ACC112 (cell line): ENCODE data around the gene RAB3B.
"Not testable (repeated sequence)": the region's sequence is repeated elsewhere in the genome, so short reads cannot be mapped to it uniquely, and the experiment has no call there.

ENCODE experiments used
- H2AFZ ChIP-seq: fragments of 200-600 bp; sonication (generic); one replicate; pipeline ENCODE4 v1.6.0; 2017; ENCODE audit warnings: antibody characterized with exemption, low read length; ENCODE audit not compliant: unreplicated experiment
- H3K27ac ChIP-seq: fragments of 200-600 bp; sonication (generic); 2 replicates; pipeline ENCODE4 v1.5.1; 2014; ENCODE audit warnings: low read depth, mild to moderate bottlenecking, antibody characterized with exemption, low read length, moderate library complexity
- H3K27me3 ChIP-seq: fragments of 200-600 bp; sonication (generic); 2 replicates; pipeline ENCODE4 v1.6.1; 2014; ENCODE audit warnings: mild to moderate bottlenecking, antibody characterized with exemption, low read length, moderate library complexity, mixed read lengths; ENCODE audit not compliant: insufficient read depth
- H3K36me3 ChIP-seq: fragments of 200-600 bp; sonication (generic); 2 replicates; pipeline ENCODE4 v1.6.1; 2016; ENCODE audit warnings: mild to moderate bottlenecking, antibody characterized with exemption, low read length, moderate library complexity, mixed read lengths; ENCODE audit not compliant: insufficient read depth
- H3K4me1 ChIP-seq: fragments of 200-600 bp; sonication (generic); one replicate; pipeline ENCODE4 v1.6.1; 2016; ENCODE audit warnings: low read length, mixed read lengths; ENCODE audit not compliant: insufficient read depth, unreplicated experiment, control insufficient read depth
- H3K4me3 ChIP-seq: fragments of 200-600 bp; sonication (generic); 2 replicates; pipeline ENCODE4 v1.5.1; 2014; ENCODE audit warnings: mild to moderate bottlenecking, low read depth, low read length
- H3K79me2 ChIP-seq: fragments of 200-600 bp; sonication (generic); one replicate; pipeline ENCODE4 v1.6.0; 2016; ENCODE audit warnings: low read length; ENCODE audit not compliant: control insufficient read depth, unreplicated experiment, insufficient read depth

RAB3B gene

DNA sequence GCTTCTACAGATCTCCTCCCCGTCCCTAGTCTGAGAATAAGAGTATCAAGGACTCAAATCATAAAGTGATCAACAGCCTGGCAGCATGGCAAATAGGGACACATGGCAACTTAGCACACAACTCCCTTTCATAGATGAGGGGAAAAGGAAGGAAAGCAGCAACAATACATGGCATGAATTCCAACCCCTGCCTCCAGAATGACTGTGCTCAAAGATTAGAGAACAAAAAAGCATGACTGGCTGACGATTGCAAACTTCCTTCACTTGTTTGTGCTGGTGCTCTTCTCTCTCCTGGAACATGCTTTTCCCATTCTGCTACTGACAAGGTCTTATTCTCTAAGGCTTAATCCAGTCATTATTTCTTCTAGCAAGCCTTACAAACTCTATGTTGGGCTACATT, 31.6 kb upstream of the RAB3B start:
- no peak overlapping the region for H2AFZ ChIP-seq
- no peaks in the 10 kb centered on the region for H3K4me1 ChIP-seq
- no peak overlapping the region for H3K27ac ChIP-seq
- H3K36me3 ChIP-seq, result peaks cover 9% of the 10 kb centered on the region
- no peak overlapping the region for H3K4me3 ChIP-seq
- no peaks in the 10 kb centered on the region for H3K27me3 ChIP-seq
- H3K79me2 ChIP-seq, result no peaks in the 10 kb centered on the region

DNA sequence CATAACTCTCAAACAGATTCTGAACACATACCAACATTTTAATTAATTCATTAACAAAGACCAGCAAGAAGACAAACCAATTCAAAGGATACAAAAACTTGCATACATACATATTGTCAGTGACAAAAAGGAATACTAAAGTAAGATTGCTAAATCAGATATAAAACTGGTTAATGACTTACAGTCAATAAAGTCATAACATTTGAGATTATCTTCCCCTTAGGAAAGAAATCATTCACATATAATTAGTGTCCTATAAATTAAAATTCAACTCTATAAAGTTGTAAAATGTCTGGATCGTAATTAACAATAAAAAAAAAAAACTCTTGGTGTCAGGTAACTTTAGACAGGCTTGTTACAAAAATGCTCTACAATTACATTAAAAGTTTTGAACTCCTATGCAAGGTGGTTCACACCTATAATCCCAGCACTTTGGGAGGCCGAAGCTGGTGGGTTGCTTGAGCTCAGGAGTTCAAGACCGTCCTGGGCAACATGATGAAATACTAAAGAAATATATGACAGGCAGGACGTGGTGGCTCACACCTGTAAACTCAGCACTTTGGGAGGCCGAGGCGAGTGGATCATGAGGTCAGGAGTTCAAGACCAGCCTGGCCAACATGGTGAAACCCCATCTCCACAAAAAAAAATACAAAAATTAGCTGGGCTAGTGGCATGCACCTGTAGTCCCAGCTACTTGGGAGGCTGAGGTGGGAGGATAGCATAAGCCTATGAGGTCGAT, 17.7 kb upstream of the RAB3B start:
- no peak overlapping the region for H3K4me3 ChIP-seq
- no peaks in the 10 kb centered on the region for H3K79me2 ChIP-seq
- peaks cover 15% of the 10 kb centered on the region for H3K4me1 ChIP-seq
- H2AFZ ChIP-seq, result peak overlapping the region; percentile 6
- no peaks in the 10 kb centered on the region for H3K27me3 ChIP-seq
- no peak overlapping the region for H3K27ac ChIP-seq
- H3K36me3 ChIP-seq, result no peaks in the 10 kb centered on the region

DNA sequence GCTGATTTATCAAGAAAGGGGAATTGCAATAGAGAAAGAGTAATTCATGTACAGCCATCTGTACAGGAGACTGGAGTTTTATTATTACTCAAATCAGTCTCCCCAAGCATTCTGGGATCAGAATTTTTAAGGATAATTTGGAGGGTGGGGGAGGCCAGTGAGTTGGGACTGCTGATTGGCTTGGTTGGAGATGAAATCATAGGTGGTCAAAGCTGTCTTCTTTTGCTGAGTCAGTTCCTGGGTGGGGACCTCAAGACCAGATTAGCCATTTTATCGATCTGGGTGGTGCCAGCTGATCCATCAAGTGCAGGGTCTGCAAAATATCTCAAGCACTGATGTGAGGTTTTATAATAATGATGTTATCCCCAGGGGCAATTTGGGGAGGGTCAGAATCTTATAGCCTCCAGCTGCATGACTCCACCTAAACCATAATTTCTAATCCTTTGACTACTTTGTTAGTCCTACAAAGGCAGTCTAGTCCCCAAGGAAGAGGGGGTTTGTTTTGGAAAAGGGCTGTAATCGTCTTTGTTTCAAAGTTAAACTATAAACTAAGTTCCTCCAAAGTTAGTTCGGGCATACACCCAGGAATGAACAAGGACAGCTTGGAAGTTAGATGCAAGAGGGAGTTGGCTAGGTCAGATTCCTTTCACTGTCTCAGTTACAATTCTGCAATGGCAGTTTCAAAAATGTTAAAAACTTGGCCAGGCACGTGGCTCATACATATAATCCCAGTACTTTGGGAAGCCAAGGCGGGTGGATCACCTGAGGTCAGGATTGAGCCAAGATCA, 16.9 kb upstream of the RAB3B start:
- Histone ChIP-seq H3K27me3 (no peaks in the 10 kb centered on the region), H2AFZ (peak overlapping the region; percentile 6), H3K27ac (no peak overlapping the region)

DNA sequence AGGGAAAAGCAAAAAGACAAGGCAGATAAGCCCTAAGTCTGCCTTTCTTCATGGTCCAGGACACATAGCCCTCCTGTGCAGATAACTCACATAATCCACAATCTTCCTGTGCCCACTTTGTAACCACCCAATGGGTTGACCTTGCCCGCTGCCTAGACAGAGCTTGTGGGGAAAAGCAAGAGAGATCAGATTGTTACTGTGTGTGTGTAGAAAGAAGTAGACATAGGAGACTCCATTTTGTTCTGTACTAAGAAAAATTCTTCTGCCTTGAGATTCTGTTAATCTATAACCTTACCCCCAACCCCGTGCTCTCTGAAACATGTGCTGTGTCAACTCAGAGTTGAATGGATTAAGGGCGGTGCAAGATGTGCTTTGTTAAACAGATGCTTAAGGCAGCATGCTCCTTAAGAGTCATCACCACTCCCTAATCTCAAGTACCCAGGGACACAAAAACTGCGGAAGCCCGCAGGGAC, 15.6 kb upstream of the RAB3B start:
- H3K36me3 ChIP-seq, H3K79me2 ChIP-seq, H3K4me3 ChIP-seq, H3K27me3 ChIP-seq: not testable (repeated sequence)
- H3K27ac ChIP-seq, result peak overlapping the region; percentile 45; the same call in 1 of the 2 replicates
- peaks cover 15% of the 10 kb centered on the region for H3K4me1 ChIP-seq
- peak overlapping the region; percentile 73 for H2AFZ ChIP-seq

More for the DNA sequence above, 16.9 kb upstream of the RAB3B start:
- Histone ChIP-seq H3K36me3 (no peaks in the 10 kb centered on the region), H3K79me2 (no peaks in the 10 kb centered on the region), H3K4me1 (peaks cover 15% of the 10 kb centered on the region), H3K4me3 (no peak overlapping the region)

DNA sequence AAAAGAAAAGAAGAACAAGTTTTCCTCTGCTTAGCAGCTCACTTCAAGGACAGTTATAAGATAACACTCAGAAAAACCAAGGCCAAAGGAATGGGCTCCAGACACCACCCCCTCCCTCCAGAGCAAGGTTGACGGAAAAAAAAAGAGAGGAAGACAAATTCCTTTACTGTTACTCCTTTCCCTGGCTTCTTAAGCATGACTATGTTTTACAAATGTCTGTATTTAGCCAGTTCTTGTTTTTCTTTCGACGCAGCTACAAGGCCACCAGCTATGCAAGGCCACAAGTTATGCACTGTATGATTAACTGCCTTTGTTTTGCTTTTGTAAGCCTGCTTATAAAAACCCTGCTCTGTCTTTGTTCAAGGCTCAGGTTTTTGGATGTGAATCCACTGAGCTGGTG, 15.0 kb upstream of the RAB3B start:
- H3K4me1 ChIP-seq, result peaks cover 15% of the 10 kb centered on the region
- H3K27ac ChIP-seq, result peak overlapping the region; percentile 45
- H2AFZ ChIP-seq, result peak overlapping the region; percentile 73
- not testable (repeated sequence) for H3K4me3 ChIP-seq, H3K36me3 ChIP-seq, H3K27me3 ChIP-seq, H3K79me2 ChIP-seq

GRCh38 chr1:52003877-52004276, 13.4 kb upstream of the RAB3B start:
- no peaks in the 10 kb centered on the region for H3K27me3 ChIP-seq
- H3K36me3 ChIP-seq, result no peaks in the 10 kb centered on the region
- H3K4me3 ChIP-seq, result no peak overlapping the region
- H3K79me2 ChIP-seq, result no peaks in the 10 kb centered on the region
- no peak overlapping the region for H3K27ac ChIP-seq
- H3K4me1 ChIP-seq, result peaks cover 15% of the 10 kb centered on the region
- H2AFZ ChIP-seq, result no peak overlapping the region

DNA sequence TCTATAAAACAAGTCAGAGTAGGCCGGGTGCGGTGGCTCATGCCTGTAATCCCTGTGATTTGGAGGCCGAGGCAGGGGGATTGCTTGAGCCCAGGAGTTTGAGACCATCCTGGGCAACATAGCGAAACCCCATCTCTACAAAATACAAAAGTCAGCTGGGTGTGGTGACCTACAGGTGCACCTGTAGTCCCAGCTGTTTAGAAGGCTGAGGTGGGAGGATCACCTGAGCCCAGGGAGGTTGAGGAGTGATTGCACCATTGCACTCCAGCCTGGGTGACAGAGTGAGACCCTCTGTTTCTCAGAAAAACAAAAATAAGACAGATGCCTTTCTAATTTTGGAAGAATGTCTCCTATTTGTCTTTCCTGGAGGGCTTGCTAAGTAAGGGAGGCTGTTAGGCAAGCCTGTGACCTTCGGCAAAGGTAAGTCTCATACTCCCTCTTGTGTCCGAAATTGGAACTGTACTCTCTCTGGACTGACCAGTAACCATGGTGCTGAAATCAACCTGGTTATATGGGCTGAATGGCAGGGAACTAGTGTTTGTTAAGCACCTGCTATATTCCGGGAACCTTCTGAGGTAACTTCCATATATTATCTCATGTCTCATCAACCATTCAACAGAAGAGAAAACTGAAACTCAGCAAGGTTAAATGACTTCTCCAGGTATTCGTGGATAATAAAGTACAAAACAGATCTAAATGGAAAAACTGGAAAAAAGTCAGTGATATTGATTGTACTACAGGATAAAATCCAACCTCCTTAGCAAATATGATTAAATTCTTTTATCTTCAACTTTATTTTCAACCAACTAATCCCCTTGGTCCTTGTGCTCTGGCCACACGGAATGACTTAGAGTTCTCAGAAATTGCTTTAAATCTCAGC, 11.8 kb upstream of the RAB3B start:
- Histone ChIP-seq H3K79me2 (no peaks in the 10 kb centered on the region), H3K4me1 (peaks cover 11% of the 10 kb centered on the region), H3K27ac (no peak overlapping the region), H3K36me3 (no peaks in the 10 kb centered on the region), H3K27me3 (no peaks in the 10 kb centered on the region), H2AFZ (no peak overlapping the region), H3K4me3 (no peak overlapping the region)

GRCh38 chr1:51998701-51999100, 8.2 kb upstream of the RAB3B start:
- no peaks in the 10 kb centered on the region for H3K4me1 ChIP-seq
- no peak overlapping the region for H3K4me3 ChIP-seq
- no peak overlapping the region for H3K27ac ChIP-seq
- H3K27me3 ChIP-seq, result no peaks in the 10 kb centered on the region; the same call in 1 of the 2 replicates
- no peaks in the 10 kb centered on the region for H3K36me3 ChIP-seq
- H2AFZ ChIP-seq, result no peak overlapping the region
- no peaks in the 10 kb centered on the region for H3K79me2 ChIP-seq

GRCh38 chr1:51997974-51998382, 7.5 kb upstream of the RAB3B start:
- Histone ChIP-seq H3K4me1 (no peaks in the 10 kb centered on the region), H3K4me3 (no peak overlapping the region), H3K27me3 (peaks cover 2% of the 10 kb centered on the region; the same call in 1 of the 2 replicates), H3K79me2 (no peaks in the 10 kb centered on the region), H3K27ac (no peak overlapping the region), H2AFZ (no peak overlapping the region), H3K36me3 (no peaks in the 10 kb centered on the region)
